ENCODE data around the gene IKBIP.
"Not testable (repeated sequence)": the region's sequence is repeated elsewhere in the genome, so short reads cannot be mapped to it uniquely, and the experiment has no call there.

The IKBIP gene

DNA sequence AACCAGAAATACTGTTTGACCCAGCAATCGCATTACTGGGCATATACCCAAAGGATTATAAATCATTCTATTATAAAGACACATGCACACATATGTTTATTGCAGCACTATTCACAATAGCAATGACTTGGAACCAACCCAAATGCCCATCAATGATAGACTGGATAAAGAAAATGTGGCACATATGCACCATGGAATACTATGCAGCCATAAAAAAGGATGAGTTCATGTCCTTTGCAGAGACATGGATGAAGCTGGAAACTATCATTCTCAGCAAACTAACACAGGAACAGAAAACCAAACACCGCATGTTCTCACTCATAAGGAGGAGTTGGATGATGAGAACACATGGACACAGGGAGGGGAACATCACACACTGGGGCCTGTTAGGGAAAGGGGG lies 67.8 kb downstream of the IKBIP start:
- not testable (repeated sequence) for DNase-seq (ENCODE audit: low spot score)

- no peak for DNase-seq (ENCODE audit: low spot score)
These were observed 69.6 kb downstream of the IKBIP start for GRCh38 chr12:98575013-98575412.

Measured in putamen (tissue), 1 donor.